Measurements from ENCODE around the gene BICDL2. TPM values are rescaled to one million over a fixed set of nuclear protein-coding genes. Genes with fewer than 3 reads are reported as not detected.

The BICDL2 gene
- total RNA-seq, 3 donors from 2014 or later: 31.5 to 50.1 TPM; not detected in 1

GRCh38 chr16:2992383-2993081 is 44.2 kb downstream of the BICDL2 start:
- Histone ChIP-seq H3K4me3 (no peak overlapping the region), H3K36me3 (no peaks in the 10 kb centered on the region), H3K9me3 (no peaks in the 10 kb centered on the region), H3K4me1 (no peaks in the 10 kb centered on the region), H3K27ac (peak overlapping the region in 1 of 2 donors; percentile 21), H3K27me3 (peaks cover 0 to 3% of the 10 kb centered on the region in 2 donors)
- intact Hi-C loops (cut with DNase I; ENCODE audit: low total_unique reads): no loop called here
- no peak for TF ChIP-seq POLR2A (IDR thresholded peaks at IDR 0.05)
- no peak for TF ChIP-seq POLR2AphosphoS5 (IDR thresholded peaks at IDR 0.05)
- TF ChIP-seq CTCF (IDR thresholded peaks at IDR 0.05): no peak
- peak in 1 of 2 donors; percentile 51 for DNase-seq (ENCODE audit: low spot score in 2 of 2)

DNA sequence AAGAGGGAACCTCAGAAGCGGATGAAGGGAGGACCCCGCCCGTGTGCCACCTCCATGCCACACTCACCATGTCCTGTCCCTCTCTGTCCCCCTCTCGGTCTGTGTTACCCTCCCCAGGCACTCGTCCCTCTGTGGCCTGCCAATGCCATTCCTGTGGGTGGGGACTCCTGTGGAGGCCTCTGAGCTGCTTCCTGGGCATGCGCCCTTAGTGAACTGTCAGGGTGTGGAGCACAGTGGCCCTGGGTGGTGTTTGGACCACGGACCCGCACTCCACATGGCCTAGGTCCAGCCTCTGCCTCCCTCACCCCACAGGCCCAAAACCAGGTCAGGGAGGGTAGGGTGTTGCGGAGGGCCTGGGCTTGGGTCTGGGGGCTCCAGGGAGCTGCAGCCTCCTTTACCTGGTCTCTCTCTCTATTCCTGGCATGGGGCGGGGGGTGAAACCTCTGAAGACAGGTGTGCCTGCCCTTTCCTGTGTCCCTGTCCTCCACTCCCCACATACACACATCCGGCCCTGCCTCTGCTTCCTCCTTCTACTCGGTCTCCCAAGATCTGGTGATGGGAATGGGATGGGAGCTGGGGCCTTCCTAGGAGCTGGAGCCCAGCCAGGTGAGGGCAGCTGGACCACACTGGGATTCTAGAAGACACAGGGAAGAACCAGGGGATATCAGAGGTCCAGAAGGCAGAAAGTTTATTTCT is 45.0 kb downstream of the BICDL2 start:
- Histone ChIP-seq H3K9me3 (no peaks in the 10 kb centered on the region), H3K4me3 (no peak overlapping the region), H3K36me3 (no peaks in the 10 kb centered on the region), H3K4me1 (no peaks in the 10 kb centered on the region), H3K27ac (no peak overlapping the region), H3K27me3 (peaks cover 0 to 3% of the 10 kb centered on the region in 2 donors)
- DNase-seq (ENCODE audit: low spot score in 2 of 2): no peak
- intact Hi-C loops (cut with DNase I; ENCODE audit: low total_unique reads): no loop called here
- no peak for TF ChIP-seq POLR2A (IDR thresholded peaks at IDR 0.05)
- TF ChIP-seq POLR2AphosphoS5 (IDR thresholded peaks at IDR 0.05): no peak
- TF ChIP-seq CTCF (IDR thresholded peaks at IDR 0.05): no peak

GRCh38 chr16:2990891-2991290 is 45.9 kb downstream of the BICDL2 start:
- H3K36me3 ChIP-seq: no peaks in the 10 kb centered on the region
- intact Hi-C loops (cut with DNase I; ENCODE audit: low total_unique reads): no loop called here

DNA sequence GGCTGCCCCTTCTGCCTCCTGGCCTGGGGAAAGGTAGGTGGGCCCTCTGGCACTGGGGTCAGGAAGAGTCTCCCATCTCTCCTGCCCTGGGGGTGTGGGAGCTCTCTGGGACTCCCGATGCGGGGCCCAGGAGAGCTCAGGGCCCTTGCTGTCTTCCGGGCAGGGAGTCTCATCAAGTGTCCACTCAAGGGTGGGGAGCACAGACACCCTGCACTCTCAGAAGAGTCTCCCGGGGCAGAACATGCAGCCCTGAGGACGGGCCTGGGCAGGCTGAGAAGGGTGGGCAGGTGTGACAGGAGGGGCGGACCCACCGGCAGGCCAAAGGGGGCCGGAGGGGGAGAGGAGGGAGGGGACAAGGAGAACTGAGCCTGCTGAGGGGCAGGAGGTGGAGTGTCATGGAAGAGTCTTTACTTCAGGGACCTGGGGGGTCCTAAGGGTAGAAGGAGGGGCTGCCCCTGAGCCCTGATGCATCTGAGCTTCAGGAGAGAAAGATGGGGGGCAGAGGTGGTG is 48.1 kb downstream of the BICDL2 start:
- H3K27ac ChIP-seq: no peak overlapping the region
- no peaks in the 10 kb centered on the region for H3K36me3 ChIP-seq
- H3K27me3 ChIP-seq: peaks cover 0 to 3% of the 10 kb centered on the region in 2 donors
- H3K9me3 ChIP-seq: no peaks in the 10 kb centered on the region
- no peak for DNase-seq (ENCODE audit: low spot score in 2 of 2)
- intact Hi-C loops (cut with DNase I; ENCODE audit: low total_unique reads): no loop called here
- TF ChIP-seq CTCF (IDR thresholded peaks at IDR 0.05): no peak
- no peak for TF ChIP-seq POLR2A (IDR thresholded peaks at IDR 0.05)
- TF ChIP-seq POLR2AphosphoS5 (IDR thresholded peaks at IDR 0.05): no peak
- no peak overlapping the region for H3K4me3 ChIP-seq
- peaks cover 0 to 4% of the 10 kb centered on the region in 2 donors for H3K4me1 ChIP-seq

More at GRCh38 chr16:2990891-2991290, 45.9 kb downstream of the BICDL2 start:
- Histone ChIP-seq H3K27me3 (peaks cover 0 to 3% of the 10 kb centered on the region in 2 donors), H3K9me3 (no peaks in the 10 kb centered on the region), H3K4me3 (no peak overlapping the region), H3K27ac (no peak overlapping the region), H3K4me1 (no peaks in the 10 kb centered on the region)
- no peak for DNase-seq (ENCODE audit: low spot score in 2 of 2)
- TF ChIP-seq CTCF (IDR thresholded peaks at IDR 0.05) (no peak), POLR2A (IDR thresholded peaks at IDR 0.05) (no peak), POLR2AphosphoS5 (IDR thresholded peaks at IDR 0.05) (no peak)

- peaks cover 0 to 6% of the 10 kb centered on the region in 2 donors for H3K4me1 ChIP-seq
- intact Hi-C loops (cut with DNase I; ENCODE audit: low total_unique reads): no loop called here
- no peak for DNase-seq (ENCODE audit: low spot score in 2 of 2)
- no peak overlapping the region for H3K27ac ChIP-seq
- H3K27me3 ChIP-seq: peaks cover 0 to 3% of the 10 kb centered on the region in 2 donors
- H3K9me3 ChIP-seq: no peaks in the 10 kb centered on the region
- H3K36me3 ChIP-seq: no peaks in the 10 kb centered on the region
- H3K4me3 ChIP-seq: no peak overlapping the region
- TF ChIP-seq POLR2A (IDR thresholded peaks at IDR 0.05) (no peak), CTCF (IDR thresholded peaks at IDR 0.05) (no peak), POLR2AphosphoS5 (IDR thresholded peaks at IDR 0.05) (no peak)
These were observed 48.9 kb downstream of the BICDL2 start for GRCh38 chr16:2987833-2988232.

Data from breast epithelium (tissue), 4 donors.